Cardiac fibroblast (primary cell): Measurements from ENCODE around the gene VEGFB.
A peak's percentile ranks its signal among the peaks of the same experiment; 100 is the strongest.

Experiments used
- DNase-seq, 2 donors: peaks; one replicate each; pipeline versions ENCODE4 v3.0.0 to v3.0.0-alpha.2; 2010; ENCODE audit warnings: low read depth in 2 of 2
- H3K4me3 ChIP-seq, 2 donors: replicated peaks in 1 of 2; 1 replicate in 1 of 2; 2 replicates in 1 of 2; pipeline ENCODE4 v1.5.1; 2011; ENCODE audit warnings: low read depth in 2 of 2, low read length in 2 of 2, mild to moderate bottlenecking in 2 of 2, moderate library complexity in 1 of 2
- CTCF ChIP-seq: IDR thresholded peaks from one replicate; pipeline ENCODE4 v1.5.1; 2011; ENCODE audit warnings: low read depth, mild to moderate bottlenecking, low read length, inconsistent platforms

Gene VEGFB

GRCh38 chr11:64275031-64275800, 40.8 kb downstream of the VEGFB start:
- H3K4me3 ChIP-seq: no peak overlapping the region
- TF ChIP-seq CTCF: no peak
- DNase-seq: no peak

- no peak for TF ChIP-seq CTCF
- DNase-seq: no peak
- H3K4me3 ChIP-seq: no peak overlapping the region
These were observed 41.5 kb downstream of the VEGFB start for GRCh38 chr11:64275841-64276240.

GRCh38 chr11:64276653-64277431, 42.5 kb downstream of the VEGFB start:
- DNase-seq: peak in 1 of 2 donors; percentile 28
- TF ChIP-seq CTCF: no peak
- H3K4me3 ChIP-seq: no peak overlapping the region

DNA sequence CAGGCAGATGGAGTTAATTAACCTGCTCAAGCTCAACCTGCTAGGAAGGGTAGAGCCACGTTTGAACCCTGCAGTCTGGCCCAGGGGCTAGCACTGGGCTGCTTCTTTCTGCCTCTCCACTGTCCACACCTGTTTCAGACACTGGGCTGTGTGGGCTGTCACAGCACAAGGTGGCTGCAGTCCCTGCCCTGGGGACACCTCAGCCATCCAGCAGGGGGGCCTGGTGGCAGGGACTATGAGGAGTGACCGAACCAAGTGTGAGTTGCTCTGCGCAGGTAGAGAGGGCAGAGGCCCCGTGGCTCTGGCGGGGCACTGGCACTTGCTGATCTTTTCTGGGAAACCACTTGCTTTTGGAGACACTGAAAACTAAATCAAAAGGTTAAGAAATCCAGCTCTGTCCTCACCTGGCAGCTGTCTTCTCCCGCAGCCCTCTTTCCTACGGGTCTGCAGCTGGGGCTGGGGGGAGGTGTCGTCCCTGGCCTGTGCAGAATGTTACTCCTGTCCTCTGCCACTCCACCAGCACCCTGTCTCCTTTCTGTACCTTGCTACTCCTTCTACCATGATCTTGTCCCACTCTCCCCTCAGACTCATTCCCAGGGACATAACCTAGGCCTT, 44.3 kb downstream of the VEGFB start:
- H3K4me3 ChIP-seq: no peak overlapping the region
- TF ChIP-seq CTCF: no peak
- no peak for DNase-seq

DNA sequence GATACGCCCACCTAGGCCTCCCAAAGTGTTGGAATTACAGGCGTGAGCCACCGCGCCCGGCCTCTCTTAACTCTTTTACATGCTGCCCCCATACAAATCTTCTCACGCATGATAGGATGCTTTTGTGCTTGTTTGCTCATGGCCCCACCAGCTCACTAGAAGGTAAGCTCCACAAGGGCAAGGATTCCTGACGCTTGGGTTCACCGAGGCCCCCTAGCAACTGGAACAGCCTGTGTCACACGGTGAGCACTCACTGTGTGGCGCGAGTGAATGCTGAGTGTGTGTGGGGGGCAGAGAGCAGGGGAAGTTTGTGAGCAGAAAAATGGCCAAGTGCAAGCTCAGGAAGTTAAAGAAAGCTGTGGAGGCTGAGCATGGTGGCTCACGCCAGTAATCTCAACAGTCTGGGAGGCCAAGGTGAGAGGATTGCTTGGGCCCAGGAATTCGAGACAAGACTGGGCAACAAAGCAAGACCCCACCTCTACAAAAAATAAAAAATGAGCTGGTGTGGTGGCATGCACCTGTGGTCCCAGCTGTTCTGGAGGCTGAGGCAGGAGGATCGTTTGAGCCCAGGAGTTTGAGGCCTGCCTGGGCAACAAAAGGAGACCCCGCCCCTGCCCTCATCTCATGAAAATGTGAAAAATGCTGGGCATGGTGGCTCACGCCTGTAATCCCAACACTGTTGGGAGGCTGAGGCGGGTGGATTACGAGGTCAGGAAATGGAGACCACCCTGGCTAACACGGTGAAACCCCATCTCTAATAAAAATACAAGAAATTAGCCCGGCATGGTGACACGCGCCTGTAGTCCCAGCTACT, 47.8 kb downstream of the VEGFB start:
- no peak overlapping the region for H3K4me3 ChIP-seq
- DNase-seq: no peak
- TF ChIP-seq CTCF: no peak

- peak overlapping the region in 1 of 2 donors; percentile 4 for H3K4me3 ChIP-seq
- no peak for DNase-seq
- TF ChIP-seq CTCF: no peak
These were observed 48.7 kb downstream of the VEGFB start for GRCh38 chr11:64283092-64283491.
